Measurements from ENCODE around the gene SKA1.
"Not testable (repeated sequence)": the region's sequence is repeated elsewhere in the genome, so short reads cannot be mapped to it uniquely, and the experiment has no call there.

The SKA1 gene

DNA sequence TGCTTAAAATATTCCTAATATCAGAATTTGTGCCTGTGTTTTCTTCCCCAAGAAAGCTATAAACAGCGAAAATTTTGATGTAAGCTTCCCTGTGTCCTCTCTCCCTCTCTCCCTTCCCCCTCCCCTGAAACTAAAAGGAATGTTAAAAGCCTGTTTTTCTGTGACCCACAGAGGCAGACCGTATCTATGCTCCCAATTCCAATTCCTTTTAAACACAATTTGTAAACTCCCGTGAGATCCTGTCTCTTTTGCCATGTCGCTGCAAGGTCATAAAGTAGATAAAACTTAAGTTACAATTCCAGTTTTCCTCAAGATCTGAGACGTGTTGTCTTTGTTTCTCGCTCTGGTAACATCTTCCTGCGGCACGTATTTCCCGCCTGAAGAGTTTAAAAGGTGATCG, 23.3 kb downstream of the SKA1 start:
- Histone ChIP-seq H3K9me3 (ENCODE audit: control insufficient read depth, low read length) (no peaks in the 10 kb centered on the region), H3K4me3 (ENCODE audit: low read length) (no peak overlapping the region), H3K9ac (ENCODE audit: low read length) (no peak overlapping the region)

GRCh38 chr18:50398947-50399346, 24.1 kb downstream of the SKA1 start:
- no peak overlapping the region for H3K4me3 ChIP-seq (ENCODE audit: low read length)
- H3K27me3 ChIP-seq (ENCODE audit: control insufficient read depth, insufficient read depth, low read length), result peaks cover 17% of the 10 kb centered on the region
- H3K4me1 ChIP-seq (ENCODE audit: control insufficient read depth, insufficient read depth, low read length), result no peaks in the 10 kb centered on the region
- H3K9me3 ChIP-seq (ENCODE audit: control insufficient read depth, low read length), result no peaks in the 10 kb centered on the region
- no peaks in the 10 kb centered on the region for H3K36me3 ChIP-seq (ENCODE audit: control insufficient read depth, insufficient read depth, low read length)
- H3K9ac ChIP-seq (ENCODE audit: low read length), result no peak overlapping the region

More for the DNA sequence above, 23.3 kb downstream of the SKA1 start:
- Histone ChIP-seq H3K36me3 (ENCODE audit: control insufficient read depth, insufficient read depth, low read length) (no peaks in the 10 kb centered on the region), H3K4me1 (ENCODE audit: control insufficient read depth, insufficient read depth, low read length) (no peaks in the 10 kb centered on the region), H3K27me3 (ENCODE audit: control insufficient read depth, insufficient read depth, low read length) (peaks cover 15% of the 10 kb centered on the region)

DNA sequence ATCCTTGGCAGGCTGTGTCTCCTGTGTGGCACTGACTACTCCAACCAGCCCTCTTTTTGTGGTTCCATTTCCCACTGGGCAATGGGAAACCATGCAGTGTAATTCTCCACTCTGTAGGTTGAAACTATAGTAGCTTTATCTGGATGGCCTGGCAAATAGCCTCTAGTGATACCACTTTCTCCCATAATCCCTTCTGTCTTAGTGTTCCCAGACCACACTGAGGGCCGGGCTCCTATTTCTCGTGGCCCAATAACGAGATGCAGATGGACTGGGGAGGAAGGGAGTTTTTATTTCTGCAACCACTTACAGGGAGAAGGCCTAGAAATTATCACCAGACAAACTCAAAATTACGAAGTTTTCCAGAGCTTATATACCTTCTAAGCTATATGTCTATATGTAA, 24.7 kb downstream of the SKA1 start:
- no peak overlapping the region for H3K4me3 ChIP-seq (ENCODE audit: low read length)
- H3K9me3 ChIP-seq (ENCODE audit: control insufficient read depth, low read length), result no peaks in the 10 kb centered on the region
- peaks cover 17% of the 10 kb centered on the region for H3K27me3 ChIP-seq (ENCODE audit: control insufficient read depth, insufficient read depth, low read length)
- no peaks in the 10 kb centered on the region for H3K36me3 ChIP-seq (ENCODE audit: control insufficient read depth, insufficient read depth, low read length)
- no peak overlapping the region for H3K9ac ChIP-seq (ENCODE audit: low read length)
- no peaks in the 10 kb centered on the region for H3K4me1 ChIP-seq (ENCODE audit: control insufficient read depth, insufficient read depth, low read length)

DNA sequence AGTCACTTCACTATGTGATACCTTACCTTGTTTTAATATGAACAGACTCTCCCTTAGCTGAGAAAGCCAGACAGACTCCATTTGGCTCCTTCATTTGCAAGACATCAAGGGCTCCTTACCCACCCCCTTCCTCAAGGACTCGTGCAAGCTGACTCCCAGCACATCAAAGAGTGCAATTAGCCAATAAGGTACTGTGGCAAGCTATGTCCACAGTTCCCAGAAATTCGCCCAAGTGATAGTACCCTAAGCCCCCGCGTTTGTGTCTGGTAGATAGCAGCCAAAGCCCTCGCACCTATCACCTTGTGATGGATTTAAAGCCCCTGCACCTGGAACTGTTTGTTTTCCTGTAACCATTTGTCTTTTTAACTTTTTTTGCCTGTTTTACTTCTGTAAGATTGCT, 25.6 kb downstream of the SKA1 start:
- not testable (repeated sequence) for H3K36me3 ChIP-seq (ENCODE audit: control insufficient read depth, insufficient read depth, low read length); H3K9me3 ChIP-seq (ENCODE audit: control insufficient read depth, low read length); H3K4me3 ChIP-seq (ENCODE audit: low read length); H3K9ac ChIP-seq (ENCODE audit: low read length); H3K4me1 ChIP-seq (ENCODE audit: control insufficient read depth, insufficient read depth, low read length)
- H3K27me3 ChIP-seq (ENCODE audit: control insufficient read depth, insufficient read depth, low read length), result peaks cover 17% of the 10 kb centered on the region

DNA sequence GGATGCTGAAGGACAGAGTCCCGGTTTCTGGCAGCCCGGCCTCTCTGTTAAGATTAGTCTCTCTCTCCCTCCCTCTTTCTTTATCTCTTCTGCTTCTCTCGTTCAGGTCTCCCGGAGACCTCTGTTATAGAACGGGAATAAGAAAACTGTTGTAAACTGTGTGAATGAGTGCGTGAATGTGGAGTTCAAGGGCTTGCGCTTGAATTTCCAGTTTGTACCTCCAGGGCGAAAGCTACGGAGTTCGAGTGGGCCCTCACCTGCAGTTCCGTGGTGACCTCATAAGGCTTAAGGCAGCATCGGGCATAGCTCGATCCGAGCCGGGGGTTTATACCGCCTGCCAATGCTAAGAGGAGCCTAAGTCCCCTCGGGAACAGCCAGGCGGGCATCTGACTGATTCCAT, 26.4 kb downstream of the SKA1 start:
- no peak overlapping the region for H3K4me3 ChIP-seq (ENCODE audit: low read length)
- no peaks in the 10 kb centered on the region for H3K36me3 ChIP-seq (ENCODE audit: control insufficient read depth, insufficient read depth, low read length)
- H3K9ac ChIP-seq (ENCODE audit: low read length), result no peak overlapping the region
- H3K27me3 ChIP-seq (ENCODE audit: control insufficient read depth, insufficient read depth, low read length), result peaks cover 23% of the 10 kb centered on the region
- no peaks in the 10 kb centered on the region for H3K9me3 ChIP-seq (ENCODE audit: control insufficient read depth, low read length)
- no peaks in the 10 kb centered on the region for H3K4me1 ChIP-seq (ENCODE audit: control insufficient read depth, insufficient read depth, low read length)

GRCh38 chr18:50401888-50402287, 27.0 kb downstream of the SKA1 start:
- no peaks in the 10 kb centered on the region for H3K9me3 ChIP-seq (ENCODE audit: control insufficient read depth, low read length)
- H3K4me1 ChIP-seq (ENCODE audit: control insufficient read depth, insufficient read depth, low read length), result no peaks in the 10 kb centered on the region
- H3K4me3 ChIP-seq (ENCODE audit: low read length), result no peak overlapping the region
- peaks cover 23% of the 10 kb centered on the region for H3K27me3 ChIP-seq (ENCODE audit: control insufficient read depth, insufficient read depth, low read length)
- no peaks in the 10 kb centered on the region for H3K36me3 ChIP-seq (ENCODE audit: control insufficient read depth, insufficient read depth, low read length)
- H3K9ac ChIP-seq (ENCODE audit: low read length), result no peak overlapping the region

DNA sequence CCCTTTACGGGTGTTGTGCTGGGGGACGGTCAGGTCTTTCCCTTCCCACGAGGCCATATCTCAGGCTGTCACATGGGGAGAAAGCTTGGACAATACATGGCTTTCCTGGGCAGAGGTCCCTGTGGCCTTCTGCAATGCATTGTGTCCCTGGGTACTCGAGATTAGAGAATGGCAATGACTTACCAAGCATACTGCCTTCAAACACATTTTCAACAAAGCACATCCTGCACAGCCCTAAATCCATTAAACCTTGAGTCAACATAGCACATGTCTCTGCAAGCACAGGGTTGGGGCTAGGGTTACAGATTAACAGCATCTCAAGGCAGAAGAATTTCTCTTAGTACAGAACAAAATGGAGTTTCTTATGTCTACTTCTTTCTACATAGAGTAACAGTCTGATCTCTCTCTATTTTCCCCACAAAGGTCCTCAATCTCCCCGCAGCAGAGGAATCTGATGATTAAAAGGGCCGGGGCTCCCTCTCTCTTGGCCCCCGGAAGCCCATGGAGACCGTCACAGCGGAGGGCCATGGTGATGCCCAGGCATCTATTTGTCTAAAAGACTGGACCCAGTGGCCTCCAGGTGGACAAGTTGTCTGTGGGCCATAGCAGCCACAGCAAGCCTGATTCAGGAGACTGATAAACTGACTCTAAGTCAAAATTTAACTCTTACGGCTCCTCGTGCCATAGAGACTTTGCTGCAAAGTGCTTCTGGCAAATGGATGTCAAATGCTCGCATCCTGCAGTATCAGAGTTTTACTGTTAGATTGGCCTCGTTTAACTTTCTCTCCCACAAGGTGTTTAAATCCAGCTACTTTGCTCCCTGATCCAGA, 30.1 kb downstream of the SKA1 start:
- peaks cover 23% of the 10 kb centered on the region for H3K27me3 ChIP-seq (ENCODE audit: control insufficient read depth, insufficient read depth, low read length)
- not testable (repeated sequence) for H3K4me1 ChIP-seq (ENCODE audit: control insufficient read depth, insufficient read depth, low read length); H3K36me3 ChIP-seq (ENCODE audit: control insufficient read depth, insufficient read depth, low read length); H3K4me3 ChIP-seq (ENCODE audit: low read length); H3K9me3 ChIP-seq (ENCODE audit: control insufficient read depth, low read length); H3K9ac ChIP-seq (ENCODE audit: low read length)

GRCh38 chr18:50405582-50406271, 30.9 kb downstream of the SKA1 start:
- H3K4me1 ChIP-seq (ENCODE audit: control insufficient read depth, insufficient read depth, low read length), result no peaks in the 10 kb centered on the region
- H3K9ac ChIP-seq (ENCODE audit: low read length), result no peak overlapping the region
- no peaks in the 10 kb centered on the region for H3K36me3 ChIP-seq (ENCODE audit: control insufficient read depth, insufficient read depth, low read length)
- H3K27me3 ChIP-seq (ENCODE audit: control insufficient read depth, insufficient read depth, low read length), result peaks cover 23% of the 10 kb centered on the region
- no peak overlapping the region for H3K4me3 ChIP-seq (ENCODE audit: low read length)
- H3K9me3 ChIP-seq (ENCODE audit: control insufficient read depth, low read length), result no peaks in the 10 kb centered on the region

GRCh38 chr18:50409236-50409635, 34.4 kb downstream of the SKA1 start:
- H3K4me1 ChIP-seq (ENCODE audit: control insufficient read depth, insufficient read depth, low read length), result no peaks in the 10 kb centered on the region
- no peaks in the 10 kb centered on the region for H3K9me3 ChIP-seq (ENCODE audit: control insufficient read depth, low read length)
- no peak overlapping the region for H3K9ac ChIP-seq (ENCODE audit: low read length)
- H3K36me3 ChIP-seq (ENCODE audit: control insufficient read depth, insufficient read depth, low read length), result no peaks in the 10 kb centered on the region
- H3K27me3 ChIP-seq (ENCODE audit: control insufficient read depth, insufficient read depth, low read length), result peaks cover 5% of the 10 kb centered on the region
- H3K4me3 ChIP-seq (ENCODE audit: low read length), result no peak overlapping the region

GRCh38 chr18:50410008-50410407, 35.2 kb downstream of the SKA1 start:
- H3K4me3 ChIP-seq (ENCODE audit: low read length), result no peak overlapping the region
- H3K9ac ChIP-seq (ENCODE audit: low read length), result no peak overlapping the region
- peaks cover 5% of the 10 kb centered on the region for H3K27me3 ChIP-seq (ENCODE audit: control insufficient read depth, insufficient read depth, low read length)
- no peaks in the 10 kb centered on the region for H3K36me3 ChIP-seq (ENCODE audit: control insufficient read depth, insufficient read depth, low read length)
- H3K4me1 ChIP-seq (ENCODE audit: control insufficient read depth, insufficient read depth, low read length), result no peaks in the 10 kb centered on the region
- no peaks in the 10 kb centered on the region for H3K9me3 ChIP-seq (ENCODE audit: control insufficient read depth, low read length)

DNA sequence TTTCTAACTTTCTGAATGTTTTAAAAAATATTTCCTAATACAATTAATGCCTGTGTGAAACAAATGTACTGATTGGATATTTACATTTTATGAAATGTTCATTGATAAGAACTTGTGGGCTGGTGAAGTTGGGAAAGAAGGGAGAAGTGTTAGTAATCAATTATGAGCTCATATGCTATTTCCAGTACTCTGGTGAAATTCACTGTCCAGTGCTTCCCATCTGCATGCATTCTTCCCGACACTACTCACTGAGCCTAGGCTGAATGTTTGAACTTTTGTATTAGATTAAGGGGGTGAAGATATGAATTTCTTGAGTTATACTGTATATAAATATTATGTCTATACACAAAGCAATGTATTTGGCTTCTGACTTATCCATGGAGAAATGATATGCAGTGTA, 36.0 kb downstream of the SKA1 start:
- no peak overlapping the region for H3K4me3 ChIP-seq (ENCODE audit: low read length)
- no peaks in the 10 kb centered on the region for H3K4me1 ChIP-seq (ENCODE audit: control insufficient read depth, insufficient read depth, low read length)
- H3K9ac ChIP-seq (ENCODE audit: low read length), result no peak overlapping the region
- H3K9me3 ChIP-seq (ENCODE audit: control insufficient read depth, low read length), result no peaks in the 10 kb centered on the region
- H3K36me3 ChIP-seq (ENCODE audit: control insufficient read depth, insufficient read depth, low read length), result no peaks in the 10 kb centered on the region
- H3K27me3 ChIP-seq (ENCODE audit: control insufficient read depth, insufficient read depth, low read length), result peaks cover 2% of the 10 kb centered on the region

GRCh38 chr18:50416832-50417231, 42.0 kb downstream of the SKA1 start:
- not testable (repeated sequence) for H3K36me3 ChIP-seq (ENCODE audit: control insufficient read depth, insufficient read depth, low read length); H3K9me3 ChIP-seq (ENCODE audit: control insufficient read depth, low read length)

More at GRCh38 chr18:50416832-50417231, 42.0 kb downstream of the SKA1 start:
- not testable (repeated sequence) for H3K27me3 ChIP-seq (ENCODE audit: control insufficient read depth, insufficient read depth, low read length); H3K4me1 ChIP-seq (ENCODE audit: control insufficient read depth, insufficient read depth, low read length); H3K9ac ChIP-seq (ENCODE audit: low read length); H3K4me3 ChIP-seq (ENCODE audit: low read length)
